Measurements from ENCODE around the gene ADGRF4. TPM values are rescaled to one million over a fixed set of nuclear protein-coding genes. Genes with fewer than 3 reads are reported as not detected.

ADGRF4 gene
- polyA plus RNA-seq, 1 donor (not counting 4 experiments of a cell fraction or from before 2014, with no cell fraction given) = 30.2 TPM

- TF ChIP-seq CTCF (optimal IDR thresholded peaks at IDR 0.05 in 1 of 3, IDR thresholded peaks at IDR 0.05 in 1 of 3, conservative IDR thresholded peaks at IDR 0.05 in 1 of 3; ENCODE audit: extremely low read depth in 1 of 3, insufficient read depth in 2 of 3, low read length in 3 of 3) = no peak
- no peak for TF ChIP-seq EZH2 (IDR thresholded peaks at IDR 0.05; ENCODE audit: low read length)
- Histone ChIP-seq H3K9me1 (ENCODE audit: control insufficient read depth, extremely low read depth, insufficient read depth, low read length) (no peaks in the 10 kb centered on the region), H3K36me3 (ENCODE audit: control insufficient read depth in 2 of 2, extremely low read depth in 1 of 2, insufficient read depth in 2 of 2, low read length in 2 of 2) (no peaks in the 10 kb centered on the region), H3K79me2 (ENCODE audit: control insufficient read depth, insufficient read depth, low read length) (no peaks in the 10 kb centered on the region), H3K4me3 (ENCODE audit: control insufficient read depth in 2 of 3, extremely low read depth in 1 of 3, insufficient read depth in 2 of 3, low read depth in 1 of 3, low read length in 3 of 3) (no peak overlapping the region), H3K9ac (ENCODE audit: control insufficient read depth, extremely low read depth, insufficient read depth, low read length) (no peak overlapping the region), H3K27me3 (ENCODE audit: control insufficient read depth, extremely low read depth, insufficient read depth, low read length) (no peaks in the 10 kb centered on the region), H4K20me1 (ENCODE audit: control insufficient read depth, extremely low read depth, insufficient read depth, low read length) (no peaks in the 10 kb centered on the region), H2AFZ (ENCODE audit: control insufficient read depth, low read length) (no peak overlapping the region), H3K9me3 (ENCODE audit: control insufficient read depth, low read depth, low read length) (no peaks in the 10 kb centered on the region), H3K4me2 (ENCODE audit: control insufficient read depth, extremely low read depth, insufficient read depth, low read depth, low read length) (no peak overlapping the region), H3K27ac (ENCODE audit: control insufficient read depth, insufficient read depth, low read length) (no peak overlapping the region), H3K4me1 (ENCODE audit: control insufficient read depth, extremely low read depth, insufficient read depth, low read length) (peaks cover 9% of the 10 kb centered on the region)
- FAIRE-seq = peak; percentile 67
- dilution Hi-C loops (cut with MboI; ENCODE audit: extremely low pct_ligation_motif_present, low sequenced_read_pairs) = no loop called here
- no peak for DNase-seq (ENCODE audit: low read depth, low spot score)
These were observed 20.8 kb upstream of the ADGRF4 start for GRCh38 chr6:47677381-47678100.

DNA sequence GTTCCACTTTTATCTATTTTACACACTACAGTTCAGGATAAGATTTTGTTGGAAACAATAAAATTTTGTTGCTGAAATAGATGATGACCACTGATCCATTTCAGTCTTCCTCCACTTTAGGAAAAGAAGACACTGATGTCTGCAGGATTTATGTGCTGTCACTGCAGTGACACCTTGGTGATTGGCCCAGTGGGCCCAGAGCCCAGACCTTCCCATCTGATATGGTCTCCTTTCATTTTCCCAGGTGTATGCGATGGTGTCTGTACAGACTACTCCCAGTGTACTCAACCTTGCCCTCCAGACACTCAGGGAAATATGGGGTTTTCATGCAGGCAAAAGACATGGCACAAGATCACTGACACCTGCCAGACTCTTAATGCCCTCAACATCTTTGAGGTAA, 19.6 kb upstream of the ADGRF4 start:
- H3K4me1 ChIP-seq (ENCODE audit: control insufficient read depth, extremely low read depth, insufficient read depth, low read length) = no peaks in the 10 kb centered on the region
- FAIRE-seq = no peak
- no peaks in the 10 kb centered on the region for H3K9me3 ChIP-seq (ENCODE audit: control insufficient read depth, low read depth, low read length)
- no peaks in the 10 kb centered on the region for H3K36me3 ChIP-seq (ENCODE audit: control insufficient read depth in 2 of 2, extremely low read depth in 1 of 2, insufficient read depth in 2 of 2, low read length in 2 of 2)
- H3K4me2 ChIP-seq (ENCODE audit: control insufficient read depth, extremely low read depth, insufficient read depth, low read depth, low read length) = no peak overlapping the region
- H2AFZ ChIP-seq (ENCODE audit: control insufficient read depth, low read length) = no peak overlapping the region
- no peak for DNase-seq (ENCODE audit: low read depth, low spot score)
- dilution Hi-C loops (cut with MboI; ENCODE audit: extremely low pct_ligation_motif_present, low sequenced_read_pairs) = no loop called here
- no peaks in the 10 kb centered on the region for H3K79me2 ChIP-seq (ENCODE audit: control insufficient read depth, insufficient read depth, low read length)
- H3K9me1 ChIP-seq (ENCODE audit: control insufficient read depth, extremely low read depth, insufficient read depth, low read length) = no peaks in the 10 kb centered on the region
- H3K9ac ChIP-seq (ENCODE audit: control insufficient read depth, extremely low read depth, insufficient read depth, low read length) = no peak overlapping the region
- TF ChIP-seq CTCF (optimal IDR thresholded peaks at IDR 0.05 in 1 of 3, IDR thresholded peaks at IDR 0.05 in 1 of 3, conservative IDR thresholded peaks at IDR 0.05 in 1 of 3; ENCODE audit: extremely low read depth in 1 of 3, insufficient read depth in 2 of 3, low read length in 3 of 3) (no peak), EZH2 (IDR thresholded peaks at IDR 0.05; ENCODE audit: low read length) (no peak)
- no peaks in the 10 kb centered on the region for H4K20me1 ChIP-seq (ENCODE audit: control insufficient read depth, extremely low read depth, insufficient read depth, low read length)
- H3K27me3 ChIP-seq (ENCODE audit: control insufficient read depth, extremely low read depth, insufficient read depth, low read length) = no peaks in the 10 kb centered on the region
- no peak overlapping the region for H3K27ac ChIP-seq (ENCODE audit: control insufficient read depth, insufficient read depth, low read length)
- H3K4me3 ChIP-seq (ENCODE audit: control insufficient read depth in 2 of 3, extremely low read depth in 1 of 3, insufficient read depth in 2 of 3, low read depth in 1 of 3, low read length in 3 of 3) = no peak overlapping the region
